GM23338 (cell line): Measurements from ENCODE around the gene MVB12B. TPM values are rescaled to one million over a fixed set of nuclear protein-coding genes. Genes with fewer than 3 reads are reported as not detected.

Source experiments
- ATAC-seq: fragments of 200-7000 bp; cut with Tn5 transposase; 3 replicates; pipeline ENCODE4 v1.9.1; 2020
- DNase-seq: peaks from one replicate; pipeline ENCODE4 v3.0.0-alpha.2; 2015; ENCODE audit warnings: low spot score
- H2AFZ ChIP-seq: fragments of 200-600 bp; sonication (generic); 2 replicates; pipeline ENCODE4 v1.8.0; 2016; ENCODE audit warnings: antibody characterized with exemption, mild to moderate bottlenecking, moderate library complexity
- H3F3A ChIP-seq: fragments of 200-600 bp; sonication (generic); replicated peaks from 2 replicates; pipeline ENCODE4 v1.8.0; 2017; ENCODE audit warnings: antibody characterized with exemption, mixed run types, low read depth
- H3K27ac ChIP-seq: fragments of 200-600 bp; sonication (generic); 2 replicates; pipeline ENCODE4 v1.6.1; 2016; ENCODE audit warnings: low read depth
- H3K27me3 ChIP-seq: fragments of 200-600 bp; sonication (generic); 2 replicates; pipeline ENCODE4 v1.8.0; 2016; ENCODE audit warnings: mild to moderate bottlenecking, mixed run types, moderate library complexity; ENCODE audit not compliant: insufficient read depth
- H3K36me3 ChIP-seq: fragments of 200-600 bp; sonication (generic); 2 replicates; pipeline ENCODE4 v1.8.0; 2016; ENCODE audit warnings: mild to moderate bottlenecking; ENCODE audit not compliant: insufficient read depth
- H3K4me1 ChIP-seq: fragments of 200-600 bp; sonication (generic); 2 replicates; pipeline ENCODE4 v1.8.0; 2016; ENCODE audit warnings: mild to moderate bottlenecking, moderate library complexity; ENCODE audit not compliant: insufficient read depth
- H3K4me2 ChIP-seq: fragments of 200-600 bp; sonication (generic); 2 replicates; pipeline ENCODE4 v1.7.1; 2017; ENCODE audit warnings: mixed run types
- H3K4me3 ChIP-seq: fragments of 200-600 bp; sonication (generic); 2 replicates; pipeline ENCODE4 v1.6.1; 2016; ENCODE audit warnings: mixed run types
- H3K79me2 ChIP-seq: fragments of 200-600 bp; sonication (generic); replicated peaks from 2 replicates; pipeline ENCODE4 v1.8.0; 2017; ENCODE audit warnings: mild to moderate bottlenecking; ENCODE audit not compliant: insufficient read depth
- H3K9me2 ChIP-seq: fragments of 200-600 bp; sonication (generic); 2 replicates; pipeline ENCODE4 v1.8.0; 2017; ENCODE audit not compliant: insufficient read depth
- H4K20me1 ChIP-seq: fragments of 200-600 bp; sonication (generic); replicated peaks from 2 replicates; pipeline ENCODE4 v1.8.0; 2017; ENCODE audit warnings: mild to moderate bottlenecking; ENCODE audit not compliant: insufficient read depth
- H3K27ac Mint-ChIP-seq: 2 replicates; pipeline ENCODE4 v1.8.0; 2020; ENCODE audit warnings: inconsistent platforms, mild to moderate bottlenecking, moderate library complexity, mixed read lengths
- H3K27me3 Mint-ChIP-seq: 3 replicates; pipeline ENCODE4 v1.8.0; 2022; ENCODE audit warnings: low read depth, mild to moderate bottlenecking, moderate library complexity, mixed read lengths, inconsistent platforms; ENCODE audit not compliant: insufficient read depth, poor library complexity
- H3K36me3 Mint-ChIP-seq: 3 replicates; pipeline ENCODE4 v1.8.0; 2021; ENCODE audit warnings: low read depth, mild to moderate bottlenecking, inconsistent platforms, moderate library complexity, mixed read lengths
- H3K4me1 Mint-ChIP-seq: 3 replicates; pipeline ENCODE4 v1.8.0; 2020; ENCODE audit warnings: mild to moderate bottlenecking, inconsistent platforms, mixed read lengths
- H3K4me3 Mint-ChIP-seq: 3 replicates; pipeline ENCODE4 v1.8.0; 2021; ENCODE audit warnings: moderate library complexity, mild to moderate bottlenecking, inconsistent platforms, mixed read lengths
- H3K9me3 Mint-ChIP-seq: 3 replicates; pipeline ENCODE4 v1.8.0; 2020; ENCODE audit warnings: moderate library complexity, mild to moderate bottlenecking, inconsistent platforms, mixed read lengths
- CREB1 ChIP-seq: fragments of 250-450 bp; sonication (Bioruptor Pico); IDR thresholded peaks from 2 replicates; pipeline ENCODE4 v1.5.0; 2020; ENCODE audit warnings: low read depth, mild to moderate bottlenecking, moderate library complexity
- EZH2 ChIP-seq: fragments of 200-600 bp; sonication (generic); IDR thresholded peaks from one replicate; pipeline ENCODE4 v1.8.0; 2017; ENCODE audit warnings: antibody characterized with exemption, mild to moderate bottlenecking, low read depth; ENCODE audit not compliant: unreplicated experiment
- NANOG ChIP-seq: IDR thresholded peaks from 2 replicates; pipeline ENCODE4 v1.6.1; 2016; ENCODE audit warnings: antibody characterized with exemption, borderline replicate concordance
- STAT1 ChIP-seq: IDR thresholded peaks from one replicate; pipeline ENCODE4 v1.6.1; 2016; ENCODE audit warnings: antibody characterized with exemption; ENCODE audit not compliant: unreplicated experiment
- ZNF114 ChIP-seq: fragments of 250-450 bp; sonication (Bioruptor Pico); IDR thresholded peaks from 2 replicates; pipeline ENCODE4 v1.5.0; 2020; ENCODE audit warnings: mild to moderate bottlenecking, moderate library complexity
- polyA plus RNA-seq: library from polyadenylated mRNA; unstranded; fragments of >200 nt; fragmentation: Nextera tagmentation; extraction: Ambion mirVana; gene quantifications from 2 replicates; pipeline ENCODE4 v1.2.1, GENCODE V29; 2016
- total RNA-seq: library from RNA; depleted of rRNA; stranded (reverse); fragments of >200 nt; shearing (Covaris generic); gene quantifications from 2 replicates; pipeline ENCODE4 v1.2.3, GENCODE V29; 2014
- TF ChIP-seq, protein P1 (sequence below), 2 experiments: fragments of 200-600 bp in 1 of 2; sonication (generic) in 1 of 2; conservative IDR thresholded peaks; 2 replicates each; pipeline versions ENCODE4 v1.5.1 to v1.6.1; 2016 to 2017; ENCODE audit warnings: antibody characterized with exemption in 2 of 2, low read depth in 2 of 2, mild to moderate bottlenecking in 2 of 2, moderate library complexity in 1 of 2

MVB12B gene
- total and polyA plus RNA-seq, 2 experiments from 2014 or later = 1.9 to 6.6 TPM

DNA sequence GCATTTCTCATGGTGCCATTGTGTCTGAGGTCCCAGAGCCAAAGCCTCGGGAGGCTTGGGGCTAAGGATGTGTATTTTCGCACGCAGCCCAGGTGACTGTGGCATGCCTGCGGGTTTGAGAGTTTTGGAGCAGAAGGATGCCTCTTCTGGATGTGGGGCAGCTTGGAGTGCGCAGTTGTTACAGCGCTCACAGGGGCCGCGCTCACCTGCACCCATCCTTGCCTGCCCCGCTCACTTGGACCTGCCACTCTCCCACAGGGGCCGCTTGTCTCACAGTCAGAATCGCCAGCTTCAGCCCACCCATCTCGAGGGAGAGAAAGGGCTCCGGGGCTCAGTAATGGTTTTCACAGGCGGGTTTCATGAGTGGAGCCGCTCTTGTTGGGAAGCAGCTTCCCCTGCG lies 132.9 kb downstream of the MVB12B start (continued):
- TF ChIP-seq, protein P1, sequence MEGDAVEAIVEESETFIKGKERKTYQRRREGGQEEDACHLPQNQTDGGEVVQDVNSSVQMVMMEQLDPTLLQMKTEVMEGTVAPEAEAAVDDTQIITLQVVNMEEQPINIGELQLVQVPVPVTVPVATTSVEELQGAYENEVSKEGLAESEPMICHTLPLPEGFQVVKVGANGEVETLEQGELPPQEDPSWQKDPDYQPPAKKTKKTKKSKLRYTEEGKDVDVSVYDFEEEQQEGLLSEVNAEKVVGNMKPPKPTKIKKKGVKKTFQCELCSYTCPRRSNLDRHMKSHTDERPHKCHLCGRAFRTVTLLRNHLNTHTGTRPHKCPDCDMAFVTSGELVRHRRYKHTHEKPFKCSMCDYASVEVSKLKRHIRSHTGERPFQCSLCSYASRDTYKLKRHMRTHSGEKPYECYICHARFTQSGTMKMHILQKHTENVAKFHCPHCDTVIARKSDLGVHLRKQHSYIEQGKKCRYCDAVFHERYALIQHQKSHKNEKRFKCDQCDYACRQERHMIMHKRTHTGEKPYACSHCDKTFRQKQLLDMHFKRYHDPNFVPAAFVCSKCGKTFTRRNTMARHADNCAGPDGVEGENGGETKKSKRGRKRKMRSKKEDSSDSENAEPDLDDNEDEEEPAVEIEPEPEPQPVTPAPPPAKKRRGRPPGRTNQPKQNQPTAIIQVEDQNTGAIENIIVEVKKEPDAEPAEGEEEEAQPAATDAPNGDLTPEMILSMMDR (conservative IDR thresholded peaks at IDR 0.05; ENCODE audit: low read depth in 2 of 2) = no peak
- TF ChIP-seq EZH2 = no peak
- TF ChIP-seq STAT1 = no peak
- no peak for TF ChIP-seq CREB1 (CRISPR knock-in tag)
- TF ChIP-seq NANOG = no peak

DNA sequence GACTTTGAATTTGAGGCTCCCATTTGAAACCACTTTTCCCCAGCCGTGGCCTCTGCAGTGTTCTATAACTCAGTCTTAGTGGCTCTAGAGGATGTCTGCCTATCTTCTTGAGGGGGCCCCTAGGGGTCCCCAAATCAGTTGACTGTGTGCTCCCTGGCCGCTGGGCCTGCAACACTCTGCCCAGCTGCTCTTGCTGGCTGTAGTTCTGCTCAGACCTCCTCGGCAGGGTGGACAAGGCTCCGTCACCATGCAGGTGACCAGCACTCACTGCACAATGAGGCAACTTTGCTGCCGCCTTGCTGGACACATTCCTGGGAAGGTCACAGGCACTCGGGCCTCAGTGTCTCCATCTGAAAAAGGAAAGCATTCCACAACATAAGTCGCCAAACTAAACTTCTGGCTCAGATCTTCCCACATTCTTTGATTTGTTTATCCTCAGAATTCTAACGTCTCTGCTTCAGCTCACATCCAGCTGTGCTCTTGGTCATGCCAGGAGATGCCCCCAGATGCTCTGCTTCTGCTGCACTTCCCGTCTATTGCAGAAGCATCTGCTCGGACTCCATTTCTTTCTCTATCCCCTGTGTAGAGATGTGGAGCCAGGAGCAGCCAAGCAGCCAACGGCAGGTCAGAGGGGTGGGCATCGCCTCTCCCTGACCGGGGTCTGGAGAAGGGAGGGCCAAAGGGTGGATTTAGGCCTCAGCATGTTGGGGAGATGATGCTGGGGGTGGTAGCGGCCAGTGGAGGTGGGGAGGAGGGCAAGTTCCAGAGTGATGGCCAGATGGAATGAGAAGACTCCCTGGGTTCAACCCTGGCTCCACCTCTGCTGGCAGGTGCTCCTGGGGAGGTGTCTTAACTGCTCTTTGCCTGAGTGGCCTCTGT lies 133.6 kb downstream of the MVB12B start:
- H3K36me3 Mint-ChIP-seq = no peaks in the 10 kb centered on the region
- Histone ChIP-seq H4K20me1 (no peaks in the 10 kb centered on the region), H3F3A (no peaks in the 10 kb centered on the region), H3K27ac (no peak overlapping the region), H3K4me1 (no peaks in the 10 kb centered on the region), H3K4me3 (no peak overlapping the region), H3K9me2 (0 out of 2 replicates have a peak, but pooled peaks cover 3% of the 10 kb centered on the region), H2AFZ (no peak overlapping the region), H3K79me2 (no peaks in the 10 kb centered on the region), H3K27me3 (no peaks in the 10 kb centered on the region), H3K36me3 (no peaks in the 10 kb centered on the region), H3K4me2 (no peak overlapping the region)
- DNase-seq (no peak), ATAC-seq (no peak)
- H3K4me1 Mint-ChIP-seq = no peaks in the 10 kb centered on the region; the same call in 2 of the 3 replicates
- H3K27me3 Mint-ChIP-seq = peaks cover 2% of the 10 kb centered on the region
- no peaks in the 10 kb centered on the region for H3K9me3 Mint-ChIP-seq
- no peak overlapping the region for H3K4me3 Mint-ChIP-seq
- H3K27ac Mint-ChIP-seq = no peak overlapping the region
- no peak for TF ChIP-seq ZNF114 (CRISPR knock-in tag)

GRCh38 chr9:126461029-126461428 lies 134.4 kb downstream of the MVB12B start:
- H3F3A ChIP-seq = no peaks in the 10 kb centered on the region
- H3K4me1 Mint-ChIP-seq = no peaks in the 10 kb centered on the region; the same call in 2 of the 3 replicates
- no peak for TF ChIP-seq EZH2
- TF ChIP-seq, protein P1 (conservative IDR thresholded peaks at IDR 0.05; ENCODE audit: low read depth in 2 of 2) = 0 out of 4 replicates have a peak, but pooled peaks of 1 of the 2 experiments have one; percentile 19
- H3K4me3 Mint-ChIP-seq = no peak overlapping the region
- no peaks in the 10 kb centered on the region for H3K9me3 Mint-ChIP-seq
- no peak overlapping the region for H2AFZ ChIP-seq
- no peaks in the 10 kb centered on the region for H3K36me3 Mint-ChIP-seq
- H3K4me1 ChIP-seq = no peaks in the 10 kb centered on the region
- H3K27ac Mint-ChIP-seq = no peak overlapping the region
- H3K9me2 ChIP-seq = 0 out of 2 replicates have a peak, but pooled peaks cover 3% of the 10 kb centered on the region
- H3K4me3 ChIP-seq = no peak overlapping the region
- no peaks in the 10 kb centered on the region for H3K27me3 ChIP-seq
- ATAC-seq = peak; percentile 80
- peak; percentile 44 for DNase-seq
- H3K27me3 Mint-ChIP-seq = peaks cover 4% of the 10 kb centered on the region
- no peak overlapping the region for H3K4me2 ChIP-seq
- H4K20me1 ChIP-seq = no peaks in the 10 kb centered on the region
- no peaks in the 10 kb centered on the region for H3K36me3 ChIP-seq
- no peaks in the 10 kb centered on the region for H3K79me2 ChIP-seq
- H3K27ac ChIP-seq = no peak overlapping the region
